Ecto neural progenitor cell (in vitro differentiated cells): Measurements from ENCODE around the gene TRAF4.
"Not testable (repeated sequence)": the region's sequence is repeated elsewhere in the genome, so short reads cannot be mapped to it uniquely, and the experiment has no call there.

ENCODE experiments used
- DNase-seq: peaks from one replicate; pipeline ENCODE4 v3.0.0-alpha.2; 2018; ENCODE audit warnings: low spot score

The TRAF4 gene

GRCh38 chr17:28714281-28714680, 29.5 kb upstream of the TRAF4 start:
- no peak for DNase-seq

GRCh38 chr17:28715217-28715616, 28.6 kb upstream of the TRAF4 start:
- no peak for DNase-seq

- peak; percentile 84 for DNase-seq
Measured at GRCh38 chr17:28716740-28717577, 26.9 kb upstream of the TRAF4 start.

DNA sequence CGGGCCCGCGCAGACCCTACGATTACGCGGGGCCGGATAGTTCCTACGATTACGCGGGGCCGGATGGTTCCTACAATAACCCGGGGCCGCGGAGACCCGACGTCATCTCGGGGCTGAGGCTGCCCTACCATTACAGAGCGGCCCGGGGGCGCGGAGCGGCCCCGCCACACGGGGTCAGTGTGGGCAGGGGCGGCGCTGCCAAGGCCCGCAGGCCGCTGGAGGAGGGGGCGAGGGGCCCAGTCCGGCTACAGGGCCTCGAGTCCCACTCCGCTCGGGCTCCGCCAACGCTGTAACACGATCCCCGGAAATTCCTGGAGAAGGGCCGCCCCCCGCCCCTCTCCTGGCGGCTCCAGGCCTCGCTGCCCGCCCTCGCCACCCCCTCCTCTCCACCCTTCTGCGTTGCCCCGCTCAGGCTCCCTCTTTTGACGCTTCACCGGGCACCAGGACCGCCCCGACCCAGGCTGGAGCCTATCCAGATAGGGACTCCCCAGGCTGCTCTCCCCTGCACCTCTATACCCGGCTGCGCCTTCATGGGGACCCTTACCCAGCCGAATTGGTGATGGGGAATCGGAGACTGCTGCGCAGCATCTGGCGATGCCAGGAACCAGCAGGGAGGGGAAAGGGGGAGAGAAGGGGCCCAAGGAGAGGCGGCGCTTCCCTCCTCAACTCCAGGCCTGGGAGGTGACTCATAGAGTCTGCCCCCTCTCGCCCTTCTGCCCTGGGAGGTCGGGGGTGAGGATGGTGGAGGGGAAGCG, 26.1 kb upstream of the TRAF4 start, which contains the start of gene RAB34:
Gene RAB34, minus strand, starts transcription at position 291 of the 755 bp plus-strand sequence. CDS start 602 bp downstream, outside the sequence.
- DNase-seq, result peak; percentile 98

- DNase-seq, result no peak
Measured at GRCh38 chr17:28718333-28719020, 25.3 kb upstream of the TRAF4 start.

DNA sequence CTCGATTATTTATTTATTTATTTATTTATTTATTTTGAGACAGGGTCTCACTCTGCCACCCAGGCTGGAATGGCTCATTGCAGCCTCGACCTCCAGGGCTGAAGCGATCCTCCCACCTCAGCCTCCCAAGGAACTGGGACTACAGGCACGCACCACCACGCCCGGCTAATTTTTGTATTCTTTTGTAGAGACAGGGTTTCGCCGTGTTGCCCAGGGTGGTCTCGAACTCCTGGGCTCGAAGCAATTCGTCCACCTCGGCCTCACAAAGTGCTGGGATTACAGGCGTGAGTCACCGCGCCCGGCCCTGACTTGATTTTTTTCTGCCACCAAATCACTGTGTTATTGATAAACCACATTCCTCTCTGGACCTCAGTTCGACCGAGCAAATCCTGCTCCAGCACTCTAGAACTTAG, 24.8 kb upstream of the TRAF4 start:
- no peak for DNase-seq

GRCh38 chr17:28720247-28720996, 23.4 kb upstream of the TRAF4 start:
- DNase-seq, result no peak

GRCh38 chr17:28720997-28721329, 22.8 kb upstream of the TRAF4 start:
- DNase-seq, result not testable (repeated sequence)

DNA sequence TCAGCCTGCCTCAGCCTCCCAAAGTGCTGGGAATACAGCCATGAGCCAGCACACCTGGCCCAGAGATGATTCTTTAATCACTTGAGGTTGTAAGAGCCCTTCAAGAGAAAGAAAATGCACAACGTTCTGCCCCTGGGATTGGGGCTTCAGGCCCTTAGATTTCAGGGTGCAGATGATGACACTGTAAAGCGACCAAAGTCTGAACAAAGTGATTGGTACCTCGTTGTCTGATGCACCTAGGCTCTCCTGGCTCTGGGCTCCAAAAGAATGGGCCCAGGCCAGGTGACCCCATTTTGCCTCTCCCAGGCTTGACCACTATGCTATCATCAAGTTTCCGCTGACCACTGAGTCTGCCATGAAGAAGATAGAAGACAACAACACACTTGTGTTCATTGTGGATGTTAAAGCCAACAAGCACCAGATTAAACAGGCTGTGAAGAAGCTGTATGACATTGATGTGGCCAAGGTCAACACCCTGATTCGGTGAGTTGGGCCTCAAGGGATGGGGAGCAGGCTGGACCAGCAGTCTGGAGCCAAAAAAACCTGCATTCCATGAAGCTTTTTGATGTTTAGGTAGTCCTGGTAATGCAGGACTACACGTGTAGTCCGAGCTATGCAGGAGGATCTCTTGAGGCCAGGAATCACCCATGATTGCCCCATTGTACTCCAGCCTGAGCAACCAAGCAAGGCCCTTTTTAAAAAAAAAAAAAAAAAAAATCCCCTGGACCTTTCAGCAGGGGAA, 21.2 kb upstream of the TRAF4 start:
- DNase-seq, result no peak

- no peak for DNase-seq
Measured at GRCh38 chr17:28723159-28723835, 20.5 kb upstream of the TRAF4 start.

- not testable (repeated sequence) for DNase-seq
Measured at GRCh38 chr17:28723836-28724499, 19.8 kb upstream of the TRAF4 start.

GRCh38 chr17:28724500-28725165, 19.2 kb upstream of the TRAF4 start:
- no peak for DNase-seq

- no peak for DNase-seq
Measured at GRCh38 chr17:28725166-28725659, 18.6 kb upstream of the TRAF4 start.

DNA sequence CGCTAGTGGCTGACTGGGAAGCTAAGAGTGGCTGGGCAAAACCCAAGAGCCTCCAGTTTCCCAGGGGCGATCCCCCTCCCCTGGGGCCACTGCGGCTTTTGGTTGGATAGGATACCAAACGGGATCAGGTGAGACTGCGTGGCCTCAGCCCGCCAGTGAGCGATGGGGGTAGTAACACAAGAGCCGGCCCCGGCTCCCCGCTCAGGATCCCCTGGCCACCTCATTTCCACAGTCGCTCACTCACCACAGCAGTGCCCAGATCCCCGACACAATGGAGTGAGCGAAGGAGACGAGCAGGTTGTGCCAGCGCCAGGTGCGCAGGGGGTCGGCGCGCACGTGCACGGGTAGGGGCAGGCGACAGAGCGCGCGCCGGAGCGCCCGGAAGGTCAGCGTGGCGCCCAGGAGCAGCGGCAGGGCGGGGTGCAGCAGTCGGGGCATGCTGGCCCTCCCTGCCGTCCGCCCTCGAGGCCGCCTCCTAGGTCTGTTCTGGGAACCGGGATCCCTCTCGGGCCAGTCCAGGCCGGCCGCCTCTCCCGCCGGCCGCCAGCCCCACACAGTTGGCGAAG, 18.1 kb upstream of the TRAF4 start:
- DNase-seq, result peak; percentile 94

GRCh38 chr17:28726226-28726626, 17.6 kb upstream of the TRAF4 start, which contains the start of gene TLCD1:
TLCD1 (minus strand) TSS chr17:28726233; CDS start chr17:28726097, 136 bp downstream.
- peak; percentile 92 for DNase-seq

- peak; percentile 100 for DNase-seq
Measured at GRCh38 chr17:28726627-28727491, 17.0 kb upstream of the TRAF4 start.

- DNase-seq, result peak; percentile 99
Measured at GRCh38 chr17:28728364-28729200, 15.2 kb upstream of the TRAF4 start, which contains the start of gene NEK8. NEK8 (plus strand) TSS chr17:28728788; CDS start chr17:28728814, 26 bp downstream.
